ENCODE results near the gene PRKAR1B.

GRCh38 chr7:767941-768731 is 41.1 kb upstream of the PRKAR1B start:
- TF ChIP-seq SETDB1 (IDR thresholded peaks at IDR 0.05; ENCODE audit: insufficient read length, low read length) (no peak), ZNF664 (tag by site-specific recombination; IDR thresholded peaks at IDR 0.05) (no peak), ZNF654 (tag by site-specific recombination; IDR thresholded peaks at IDR 0.05; ENCODE audit: low read depth) (no peak), CTCF (tag by site-specific recombination; IDR thresholded peaks at IDR 0.05) (no peak), ZBTB7A (tag by site-specific recombination; IDR thresholded peaks at IDR 0.05; ENCODE audit: low read depth) (no peak), ZEB2 (tag by site-specific recombination; IDR thresholded peaks at IDR 0.05) (no peak), ZNF362 (tag by site-specific recombination; IDR thresholded peaks at IDR 0.05) (no peak), ZNF785 (tag by site-specific recombination; IDR thresholded peaks at IDR 0.05) (no peak)
